Activated CD8-positive, alpha-beta T cell treated with anti-CD3 and anti-CD28 coated beads, Interleukin-2, amount 10 ng/mL, durations not matched to agents 7 days and 5 days (primary cell): ENCODE measurements around the gene PGAP1. TPM values are rescaled to one million over a fixed set of nuclear protein-coding genes. Genes with fewer than 3 reads are reported as not detected.

ENCODE experiments used
- ATAC-seq: fragments of 150-1000 bp; cut with Tn5 transposase; one replicate; pipeline ENCODE4 v1.10.0; 2021; ENCODE audit warnings: moderate library complexity
- CTCF ChIA-PET: fragments of 350-600 bp; sonication (Branson Sonifier 250); formaldehyde crosslinking; loops from one replicate; lab custom pipeline; 2021; ENCODE audit warnings: antibody characterized with exemption; lab: Charles Lee
- POLR2A ChIA-PET: fragments of 350-600 bp; sonication (Branson Sonifier 250); formaldehyde crosslinking; loops from one replicate; lab custom pipeline; 2021; ENCODE audit warnings: antibody characterized with exemption; lab: Charles Lee
- DNase-seq: peaks from one replicate; pipeline ENCODE4 v3.0.0-alpha.2; 2020
- H3K27ac Mint-ChIP-seq: one replicate; pipeline ENCODE4 v1.8.0; 2021; ENCODE audit warnings: mild to moderate bottlenecking, mixed read lengths
- H3K27me3 Mint-ChIP-seq: one replicate; pipeline ENCODE4 v1.8.0; 2021; ENCODE audit warnings: low read depth, mixed read lengths
- H3K36me3 Mint-ChIP-seq: one replicate; pipeline ENCODE4 v1.8.0; 2021; ENCODE audit warnings: low read depth, mixed read lengths
- H3K4me1 Mint-ChIP-seq: one replicate; pipeline ENCODE4 v1.8.0; 2021; ENCODE audit warnings: low read depth, mixed read lengths
- H3K4me3 Mint-ChIP-seq: one replicate; pipeline ENCODE4 v1.8.0; 2021; ENCODE audit warnings: mild to moderate bottlenecking, mixed read lengths
- H3K9me3 Mint-ChIP-seq: one replicate; pipeline ENCODE4 v1.8.0; 2022; ENCODE audit warnings: mixed read lengths; ENCODE audit not compliant: insufficient read depth
- total RNA-seq, 2 experiments: library from RNA; stranded (reverse); gene quantifications; one replicate each; pipeline ENCODE4 v1.2.3, GENCODE V29; 2021

PGAP1 gene
- total RNA-seq, 2 experiments from 2014 or later = 33.9 to 39.5 TPM

GRCh38 chr2:196963043-196963442 is 36.5 kb upstream of the PGAP1 start:
- Mint-ChIP-seq H3K4me1 (peaks cover 26% of the 10 kb centered on the region), H3K36me3 (peaks cover 15% of the 10 kb centered on the region), H3K9me3 (peaks cover 9% of the 10 kb centered on the region), H3K27me3 (no peaks in the 10 kb centered on the region), H3K4me3 (no peak overlapping the region), H3K27ac (no peak overlapping the region)
- ChIA-PET POLR2A (interaction anchor here (1.0 to 1.4 kb wide), 2 partner anchors 37 to 471 kb away, joined by 3 to 4 read pairs; partner anchors contain the start of gene SF3B1), CTCF (interaction anchor here (1.3 kb wide), 1 partner anchor 212 kb away, joined by 3 read pairs; no protein-coding TSS in a partner anchor)
- DNase-seq = no peak
- no peak for ATAC-seq

DNA sequence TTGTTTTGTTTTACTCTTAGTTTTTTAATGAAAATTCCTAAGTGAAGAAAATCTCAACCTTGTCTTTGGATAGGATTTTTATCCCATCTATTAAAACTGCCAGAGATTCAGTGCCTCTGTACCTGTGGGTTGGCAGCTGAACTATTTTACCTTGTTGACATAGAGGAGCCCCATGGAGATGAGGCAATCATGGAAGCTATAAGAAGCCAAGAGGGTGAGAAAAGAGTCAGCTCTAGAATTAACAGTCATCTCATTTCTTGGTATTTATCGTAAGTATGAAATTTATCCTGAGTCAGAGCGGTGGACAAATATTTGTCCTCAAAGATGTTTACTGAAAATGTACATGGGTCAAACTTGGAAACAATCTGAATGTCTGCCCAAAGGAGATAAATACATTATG is 35.8 kb upstream of the PGAP1 start:
- DNase-seq = no peak
- peaks cover 6% of the 10 kb centered on the region for H3K9me3 Mint-ChIP-seq
- ChIA-PET CTCF (no interaction called here), POLR2A (interaction anchor here (0.9 to 1.4 kb wide), 2 partner anchors 14 to 37 kb away, joined by 4 read pairs; no protein-coding TSS in a partner anchor)
- H3K36me3 Mint-ChIP-seq = peaks cover 13% of the 10 kb centered on the region
- H3K4me3 Mint-ChIP-seq = no peak overlapping the region
- no peak for ATAC-seq
- H3K4me1 Mint-ChIP-seq = peaks cover 26% of the 10 kb centered on the region
- H3K27ac Mint-ChIP-seq = no peak overlapping the region
- H3K27me3 Mint-ChIP-seq = no peaks in the 10 kb centered on the region

DNA sequence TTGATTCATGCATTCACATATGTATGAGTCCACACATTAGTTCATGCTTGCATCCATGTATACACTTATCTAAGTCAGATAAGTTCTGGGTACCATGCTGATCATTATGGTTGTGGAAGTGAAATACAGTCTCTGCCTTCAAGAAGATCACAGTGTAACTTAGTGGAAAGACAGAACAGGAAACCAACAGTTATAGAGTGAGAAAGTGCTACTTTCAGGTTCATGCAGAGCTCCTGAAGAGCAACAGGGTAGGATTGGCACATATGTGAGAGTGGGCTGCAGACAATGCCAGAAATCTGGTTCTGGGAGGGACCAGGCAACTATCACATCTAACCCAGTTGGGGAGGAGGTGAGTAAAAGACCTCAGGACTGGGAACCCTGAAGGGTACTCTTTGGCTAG is 35.4 kb upstream of the PGAP1 start:
- Mint-ChIP-seq H3K36me3 (peaks cover 13% of the 10 kb centered on the region), H3K27me3 (no peaks in the 10 kb centered on the region), H3K27ac (peak overlapping the region; percentile 60), H3K4me3 (no peak overlapping the region), H3K9me3 (peaks cover 6% of the 10 kb centered on the region), H3K4me1 (peaks cover 26% of the 10 kb centered on the region)
- POLR2A ChIA-PET = interaction anchor here (0.7 to 1.4 kb wide), 3 partner anchors 14 to 36 kb away, joined by 3 to 4 read pairs (median 4); no protein-coding TSS in a partner anchor
- CTCF ChIA-PET = no interaction called here
- peak; percentile 86 for ATAC-seq
- DNase-seq = no peak

GRCh38 chr2:196959734-196960338 is 33.3 kb upstream of the PGAP1 start:
- no peak overlapping the region for H3K27ac Mint-ChIP-seq
- ATAC-seq (no peak), DNase-seq (no peak)
- H3K27me3 Mint-ChIP-seq = no peaks in the 10 kb centered on the region
- peaks cover 26% of the 10 kb centered on the region for H3K4me1 Mint-ChIP-seq
- no peak overlapping the region for H3K4me3 Mint-ChIP-seq
- CTCF ChIA-PET = no interaction called here
- peaks cover 10% of the 10 kb centered on the region for H3K36me3 Mint-ChIP-seq
- peaks cover 6% of the 10 kb centered on the region for H3K9me3 Mint-ChIP-seq
- POLR2A ChIA-PET = interaction anchor here (0.5 kb wide), 1 partner anchor 541 kb away, joined by 3 read pairs; no protein-coding TSS in a partner anchor

DNA sequence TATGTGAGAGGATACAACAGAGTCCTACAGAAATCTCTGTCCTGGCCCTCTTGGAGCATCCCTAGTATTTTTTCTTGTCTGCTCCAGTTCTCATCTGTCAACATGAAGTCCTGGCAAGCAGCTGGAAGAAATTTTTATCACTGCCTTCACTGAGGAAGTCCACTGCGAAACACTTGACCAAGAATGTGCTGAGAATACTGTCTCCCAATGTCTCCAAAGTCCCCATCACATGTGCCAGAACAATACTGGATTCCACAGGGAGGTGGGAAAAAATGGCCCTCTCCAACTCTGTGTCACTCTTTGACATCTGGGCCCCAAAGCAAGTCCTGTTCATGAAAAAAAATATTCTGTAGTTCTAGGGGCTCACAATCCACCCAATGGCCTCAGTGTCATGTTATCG is 32.8 kb upstream of the PGAP1 start:
- Mint-ChIP-seq H3K36me3 (peaks cover 10% of the 10 kb centered on the region), H3K27me3 (no peaks in the 10 kb centered on the region), H3K9me3 (peaks cover 6% of the 10 kb centered on the region), H3K4me3 (no peak overlapping the region), H3K4me1 (peaks cover 26% of the 10 kb centered on the region), H3K27ac (no peak overlapping the region)
- ATAC-seq (no peak), DNase-seq (no peak)
- CTCF ChIA-PET = no interaction called here
- POLR2A ChIA-PET = interaction anchor here (0.5 kb wide), 1 partner anchor 541 kb away, joined by 3 read pairs; no protein-coding TSS in a partner anchor

DNA sequence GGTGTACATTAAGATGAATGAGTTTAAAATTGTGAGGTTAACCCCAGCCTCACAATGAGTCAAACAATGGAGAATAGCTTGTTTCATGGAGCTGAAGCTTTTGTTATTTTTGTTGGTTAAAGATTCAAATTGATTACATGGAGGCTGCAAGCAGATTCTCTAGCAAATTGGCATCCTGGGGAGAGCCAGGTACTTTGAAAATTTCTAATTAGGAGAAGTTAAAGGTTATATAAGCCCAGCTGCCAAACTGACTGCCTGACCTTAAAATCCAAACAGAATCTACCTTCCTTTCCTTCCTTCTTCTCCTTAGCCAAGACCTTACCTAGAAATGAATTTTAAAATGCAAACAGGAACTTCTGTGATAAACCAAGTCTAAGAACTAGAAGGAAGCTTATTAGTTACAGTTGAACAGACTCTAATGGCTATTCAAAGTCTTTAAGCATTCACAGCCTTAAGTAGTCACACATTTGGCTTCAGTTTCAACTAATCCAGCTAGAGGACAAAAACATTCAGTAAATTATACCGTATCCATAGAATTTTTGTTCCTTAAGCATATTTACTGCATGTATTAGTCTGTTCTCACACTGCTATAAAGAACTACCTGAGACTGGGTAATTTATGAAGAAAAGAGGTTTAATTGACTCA is 31.5 kb upstream of the PGAP1 start:
- ChIA-PET POLR2A (no interaction called here), CTCF (interaction anchor here (1.0 kb wide), 1 partner anchor 31 kb away, joined by 3 read pairs; no protein-coding TSS in a partner anchor)
- peaks cover 6% of the 10 kb centered on the region for H3K9me3 Mint-ChIP-seq
- H3K27me3 Mint-ChIP-seq = no peaks in the 10 kb centered on the region
- no peak overlapping the region for H3K4me3 Mint-ChIP-seq
- H3K27ac Mint-ChIP-seq = no peak overlapping the region
- ATAC-seq (no peak), DNase-seq (no peak)
- H3K4me1 Mint-ChIP-seq = peaks cover 19% of the 10 kb centered on the region
- peaks cover 8% of the 10 kb centered on the region for H3K36me3 Mint-ChIP-seq

- Mint-ChIP-seq H3K4me3 (no peak overlapping the region), H3K9me3 (peaks cover 6% of the 10 kb centered on the region), H3K27me3 (no peaks in the 10 kb centered on the region), H3K4me1 (peaks cover 15% of the 10 kb centered on the region), H3K36me3 (peaks cover 8% of the 10 kb centered on the region), H3K27ac (no peak overlapping the region)
- ChIA-PET POLR2A (no interaction called here), CTCF (interaction anchor here (0.7 to 1.0 kb wide), 2 partner anchors 31 to 136 kb away, joined by 3 read pairs; no protein-coding TSS in a partner anchor)
- no peak for DNase-seq
- ATAC-seq = no peak
These were observed 30.9 kb upstream of the PGAP1 start for GRCh38 chr2:196957442-196957841.

DNA sequence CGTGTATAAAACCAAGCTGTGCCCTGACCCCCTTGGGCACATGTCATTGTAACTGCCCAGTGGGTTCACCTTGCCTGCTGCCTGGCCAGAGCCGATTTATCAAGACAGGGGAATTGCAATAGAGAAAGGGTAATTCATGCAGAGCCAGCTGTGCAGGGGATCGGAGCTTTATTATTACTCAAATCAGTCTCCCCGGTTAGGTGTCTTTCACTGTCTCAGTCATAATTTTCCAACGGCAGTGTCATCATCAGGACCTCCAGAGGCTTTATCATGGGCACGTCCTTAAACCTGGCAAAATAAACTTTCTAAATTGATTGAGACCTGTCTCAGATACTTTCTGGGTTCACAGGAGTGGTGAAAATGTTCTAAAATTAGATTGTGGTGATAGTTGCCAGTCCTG is 29.6 kb upstream of the PGAP1 start:
- H3K4me1 Mint-ChIP-seq = peaks cover 1% of the 10 kb centered on the region
- H3K27ac Mint-ChIP-seq = no peak overlapping the region
- ATAC-seq (no peak), DNase-seq (no peak)
- H3K27me3 Mint-ChIP-seq = no peaks in the 10 kb centered on the region
- ChIA-PET POLR2A (no interaction called here), CTCF (no interaction called here)
- H3K9me3 Mint-ChIP-seq = peaks cover 6% of the 10 kb centered on the region
- H3K4me3 Mint-ChIP-seq = no peak overlapping the region
- peaks cover 5% of the 10 kb centered on the region for H3K36me3 Mint-ChIP-seq

DNA sequence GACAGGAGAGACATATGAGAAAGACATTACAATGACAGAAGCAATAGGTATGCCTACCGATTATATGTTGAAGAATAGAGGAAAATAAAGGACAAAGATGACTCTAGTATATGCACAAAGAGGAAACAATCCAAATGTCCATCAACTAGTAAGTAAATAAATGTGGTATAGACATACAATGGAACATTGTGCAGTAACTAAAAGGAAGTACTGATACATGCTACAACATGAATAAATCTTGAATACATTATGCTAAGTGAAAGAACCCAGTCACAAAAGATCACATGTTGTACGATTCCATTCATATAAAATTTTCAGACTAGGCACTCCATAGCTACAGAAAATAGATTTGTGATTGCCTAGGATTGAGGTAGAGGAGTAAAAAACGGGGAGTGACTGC is 28.5 kb upstream of the PGAP1 start:
- no peak overlapping the region for H3K4me3 Mint-ChIP-seq
- peaks cover 4% of the 10 kb centered on the region for H3K9me3 Mint-ChIP-seq
- peaks cover 5% of the 10 kb centered on the region for H3K36me3 Mint-ChIP-seq
- CTCF ChIA-PET = no interaction called here
- ATAC-seq (no peak), DNase-seq (no peak)
- H3K27ac Mint-ChIP-seq = no peak overlapping the region
- H3K4me1 Mint-ChIP-seq = no peaks in the 10 kb centered on the region
- H3K27me3 Mint-ChIP-seq = no peaks in the 10 kb centered on the region
- POLR2A ChIA-PET = no interaction called here

- ATAC-seq = no peak
- ChIA-PET POLR2A (no interaction called here), CTCF (interaction anchor here (0.7 to 0.8 kb wide), 2 partner anchors 41 to 159 kb away, joined by 3 read pairs; no protein-coding TSS in a partner anchor)
These were observed 27.5 kb upstream of the PGAP1 start for GRCh38 chr2:196954001-196954400.

GRCh38 chr2:196952936-196953335 is 26.4 kb upstream of the PGAP1 start:
- H3K36me3 Mint-ChIP-seq = no peaks in the 10 kb centered on the region
- H3K27ac Mint-ChIP-seq = no peak overlapping the region
- no peak overlapping the region for H3K4me3 Mint-ChIP-seq
- ChIA-PET CTCF (no interaction called here), POLR2A (no interaction called here)
- ATAC-seq = no peak
- no peaks in the 10 kb centered on the region for H3K4me1 Mint-ChIP-seq
- H3K9me3 Mint-ChIP-seq = no peaks in the 10 kb centered on the region
- no peak for DNase-seq
- peaks cover 3% of the 10 kb centered on the region for H3K27me3 Mint-ChIP-seq

More at GRCh38 chr2:196954001-196954400, 27.5 kb upstream of the PGAP1 start:
- DNase-seq = no peak
- no peak overlapping the region for H3K27ac Mint-ChIP-seq
- H3K9me3 Mint-ChIP-seq = no peaks in the 10 kb centered on the region
- H3K27me3 Mint-ChIP-seq = peaks cover 2% of the 10 kb centered on the region
- no peak overlapping the region for H3K4me3 Mint-ChIP-seq
- peaks cover 5% of the 10 kb centered on the region for H3K36me3 Mint-ChIP-seq
- no peaks in the 10 kb centered on the region for H3K4me1 Mint-ChIP-seq

- Mint-ChIP-seq H3K9me3 (no peaks in the 10 kb centered on the region), H3K36me3 (no peaks in the 10 kb centered on the region), H3K4me3 (no peak overlapping the region), H3K27me3 (peaks cover 3% of the 10 kb centered on the region), H3K27ac (no peak overlapping the region), H3K4me1 (no peaks in the 10 kb centered on the region)
- ChIA-PET CTCF (no interaction called here), POLR2A (interaction anchor here (0.6 kb wide), 1 partner anchor 33 kb away, joined by 3 read pairs; no protein-coding TSS in a partner anchor)
- ATAC-seq (no peak), DNase-seq (no peak)
These were observed 25.5 kb upstream of the PGAP1 start for GRCh38 chr2:196951973-196952372.
